ENCODE data around the gene FAM228B.

DNA sequence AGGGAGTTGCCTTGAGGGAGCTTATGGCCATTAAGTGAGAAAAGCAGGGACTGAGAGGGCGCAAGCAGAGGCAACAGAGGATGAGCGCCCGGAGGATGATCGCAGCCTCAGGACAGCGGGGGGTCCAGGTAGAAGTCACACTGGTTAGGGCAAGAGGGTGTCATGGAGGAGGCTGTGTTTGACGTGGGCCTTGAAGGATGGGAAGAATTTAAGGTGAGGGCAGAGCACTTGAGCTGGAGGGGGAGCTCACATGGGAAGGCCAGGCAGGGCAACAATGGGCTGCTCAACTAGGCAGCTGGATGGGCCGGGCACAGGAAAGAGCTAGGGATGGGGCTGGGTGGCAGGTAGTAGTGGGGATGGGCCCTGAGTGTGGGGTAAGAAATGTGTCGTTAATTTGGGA, 83.4 kb downstream of the FAM228B start:
- TF ChIP-seq, protein P1, sequence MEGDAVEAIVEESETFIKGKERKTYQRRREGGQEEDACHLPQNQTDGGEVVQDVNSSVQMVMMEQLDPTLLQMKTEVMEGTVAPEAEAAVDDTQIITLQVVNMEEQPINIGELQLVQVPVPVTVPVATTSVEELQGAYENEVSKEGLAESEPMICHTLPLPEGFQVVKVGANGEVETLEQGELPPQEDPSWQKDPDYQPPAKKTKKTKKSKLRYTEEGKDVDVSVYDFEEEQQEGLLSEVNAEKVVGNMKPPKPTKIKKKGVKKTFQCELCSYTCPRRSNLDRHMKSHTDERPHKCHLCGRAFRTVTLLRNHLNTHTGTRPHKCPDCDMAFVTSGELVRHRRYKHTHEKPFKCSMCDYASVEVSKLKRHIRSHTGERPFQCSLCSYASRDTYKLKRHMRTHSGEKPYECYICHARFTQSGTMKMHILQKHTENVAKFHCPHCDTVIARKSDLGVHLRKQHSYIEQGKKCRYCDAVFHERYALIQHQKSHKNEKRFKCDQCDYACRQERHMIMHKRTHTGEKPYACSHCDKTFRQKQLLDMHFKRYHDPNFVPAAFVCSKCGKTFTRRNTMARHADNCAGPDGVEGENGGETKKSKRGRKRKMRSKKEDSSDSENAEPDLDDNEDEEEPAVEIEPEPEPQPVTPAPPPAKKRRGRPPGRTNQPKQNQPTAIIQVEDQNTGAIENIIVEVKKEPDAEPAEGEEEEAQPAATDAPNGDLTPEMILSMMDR (IDR thresholded peaks at IDR 0.05): no peak
- TF ChIP-seq POLR2A (IDR thresholded peaks at IDR 0.05): no peak
